Measurements from ENCODE around the gene BAZ2B. TPM values are rescaled to one million over a fixed set of nuclear protein-coding genes. Genes with fewer than 3 reads are reported as not detected.
A peak's percentile ranks its signal among the peaks of the same experiment; 100 is the strongest.

The BAZ2B gene
- polyA plus RNA-seq, 3 donors, result 73.8 to 95.9 (median 79.9) TPM

GRCh38 chr2:159349674-159350299 is 266.6 kb downstream of the BAZ2B start:
- DNase-seq (ENCODE audit: low read depth in 3 of 3, low spot score in 2 of 3), result no peak

GRCh38 chr2:159326569-159327255 is 289.6 kb downstream of the BAZ2B start:
- DNase-seq (ENCODE audit: low read depth in 3 of 3, low spot score in 2 of 3), result no peak

- no peak for DNase-seq (ENCODE audit: low read depth in 3 of 3, low spot score in 2 of 3)
These were observed 293.9 kb downstream of the BAZ2B start for GRCh38 chr2:159322419-159322818.

GRCh38 chr2:159317392-159318088 is 298.8 kb downstream of the BAZ2B start:
- no peak for DNase-seq (ENCODE audit: low read depth in 3 of 3, low spot score in 2 of 3)

- DNase-seq (ENCODE audit: low read depth in 3 of 3, low spot score in 2 of 3), result no peak
These were observed 308.4 kb downstream of the BAZ2B start for GRCh38 chr2:159307942-159308341.

- no peak for DNase-seq (ENCODE audit: low read depth in 3 of 3, low spot score in 2 of 3)
These were observed 315.8 kb downstream of the BAZ2B start for GRCh38 chr2:159300586-159300985.

- DNase-seq (ENCODE audit: low read depth in 3 of 3, low spot score in 2 of 3), result no peak
These were observed 317.4 kb downstream of the BAZ2B start for GRCh38 chr2:159298967-159299366.

GRCh38 chr2:159297042-159297707 is 319.2 kb downstream of the BAZ2B start:
- no peak for DNase-seq (ENCODE audit: low read depth in 3 of 3, low spot score in 2 of 3)

GRCh38 chr2:159292157-159292556 is 324.2 kb downstream of the BAZ2B start:
- no peak for DNase-seq (ENCODE audit: low read depth in 3 of 3, low spot score in 2 of 3)

- no peak for DNase-seq (ENCODE audit: low read depth in 3 of 3, low spot score in 2 of 3)
These were observed 325.9 kb downstream of the BAZ2B start for GRCh38 chr2:159290289-159290907.

GRCh38 chr2:159287733-159288132 is 328.6 kb downstream of the BAZ2B start:
- DNase-seq (ENCODE audit: low read depth in 3 of 3, low spot score in 2 of 3), result no peak

- DNase-seq (ENCODE audit: low read depth in 3 of 3, low spot score in 2 of 3), result peak; percentile 92 to 96 (median 92)
These were observed 329.5 kb downstream of the BAZ2B start for GRCh38 chr2:159286709-159287441.

GRCh38 chr2:159285929-159286708 is 330.2 kb downstream of the BAZ2B start, which contains the start of gene WDSUB1:
WDSUB1 (minus strand) TSS chr2:159286703; CDS start chr2:159283069, 3,634 bp downstream.
- DNase-seq (ENCODE audit: low read depth in 3 of 3, low spot score in 2 of 3), result peak; percentile 36 to 53 (median 52)

GRCh38 chr2:159285433-159285832 is 330.9 kb downstream of the BAZ2B start:
- no peak for DNase-seq (ENCODE audit: low read depth in 3 of 3, low spot score in 2 of 3)

- DNase-seq (ENCODE audit: low read depth in 3 of 3, low spot score in 2 of 3), result no peak
These were observed 332.8 kb downstream of the BAZ2B start for GRCh38 chr2:159283529-159283928.

GRCh38 chr2:159281002-159281401 is 335.3 kb downstream of the BAZ2B start:
- no peak for DNase-seq (ENCODE audit: low read depth in 3 of 3, low spot score in 2 of 3)

- no peak for DNase-seq (ENCODE audit: low read depth in 3 of 3, low spot score in 2 of 3)
These were observed 336.6 kb downstream of the BAZ2B start for GRCh38 chr2:159279700-159280099.

- DNase-seq (ENCODE audit: low read depth in 3 of 3, low spot score in 2 of 3), result no peak
These were observed 341.2 kb downstream of the BAZ2B start for GRCh38 chr2:159275111-159275510.

- no peak for DNase-seq (ENCODE audit: low read depth in 3 of 3, low spot score in 2 of 3)
These were observed 344.2 kb downstream of the BAZ2B start for GRCh38 chr2:159272156-159272555.
